CD14-positive monocyte (primary cell): ENCODE data around the gene CELSR3. TPM values are rescaled to one million over a fixed set of nuclear protein-coding genes. Genes with fewer than 3 reads are reported as not detected.

Experiments used
- DNase-seq, 3 donors: peaks; one replicate each; pipeline ENCODE4 v3.0.0-alpha.2; 2011 to 2022
- H2AFZ ChIP-seq: 2 replicates; pipeline ENCODE4 v1.6.0; 2012; ENCODE audit warnings: mild to moderate bottlenecking, low read depth, low read length, inconsistent platforms; ENCODE audit not compliant: insufficient read depth, poor library complexity, severe bottlenecking
- H3K27ac ChIP-seq, 2 donors: 1 replicate in 1 of 2; 2 replicates in 1 of 2; pipeline ENCODE4 v1.5.1; 2012 to 2013; ENCODE audit warnings: low read length in 2 of 2, control low read depth in 1 of 2, inconsistent platforms in 1 of 2, low read depth in 1 of 2, mild to moderate bottlenecking in 1 of 2
- H3K27me3 ChIP-seq, 2 donors: one replicate each; pipeline versions ENCODE4 v1.6.0 to v1.6.1; 2011 to 2013; ENCODE audit warnings: low read length in 2 of 2; ENCODE audit not compliant: control insufficient read depth in 2 of 2, insufficient read depth in 2 of 2
- H3K36me3 ChIP-seq, 2 donors: replicated peaks in 1 of 2; 1 replicate in 1 of 2; 2 replicates in 1 of 2; pipeline versions ENCODE4 v1.5.1 to v1.6.1; 2012 to 2013; ENCODE audit warnings: low read length in 2 of 2, control low read depth in 1 of 2, inconsistent platforms in 1 of 2, mild to moderate bottlenecking in 1 of 2; ENCODE audit not compliant: insufficient read depth in 2 of 2, control insufficient read depth in 1 of 2
- H3K4me1 ChIP-seq, 2 donors: 1 replicate in 1 of 2; 2 replicates in 1 of 2; pipeline versions ENCODE4 v1.5.1 to v1.6.1; 2012 to 2013; ENCODE audit warnings: low read length in 2 of 2, control low read depth in 1 of 2, inconsistent platforms in 1 of 2, mild to moderate bottlenecking in 1 of 2, moderate library complexity in 1 of 2; ENCODE audit not compliant: insufficient read depth in 2 of 2, control insufficient read depth in 1 of 2
- H3K4me2 ChIP-seq: replicated peaks from 2 replicates; pipeline ENCODE3; 2012; ENCODE audit warnings: low read length, moderate library complexity, mild to moderate bottlenecking; ENCODE audit not compliant: poor library complexity, severe bottlenecking; ENCODE audit errors: extremely low read depth
- H3K4me3 ChIP-seq, 3 experiments: fragments of 200-600 bp in 1 of 3; sonication (generic) in 1 of 3; replicated peaks in 1 of 3; 1 replicate in 2 of 3; 2 replicates in 1 of 3; pipeline ENCODE4 v1.5.1; 2011 to 2013; ENCODE audit warnings: low read length in 3 of 3, mild to moderate bottlenecking in 3 of 3, control low read depth in 2 of 3, low read depth in 2 of 3, inconsistent platforms in 1 of 3, moderate library complexity in 1 of 3
- H3K79me2 ChIP-seq: 2 replicates; pipeline ENCODE4 v1.6.0; 2012; ENCODE audit warnings: mild to moderate bottlenecking, control low read depth, inconsistent platforms, low read length, moderate library complexity; ENCODE audit not compliant: insufficient read depth
- H3K9ac ChIP-seq: 2 replicates; pipeline ENCODE4 v1.6.0; 2017; ENCODE audit warnings: low read length, mild to moderate bottlenecking; ENCODE audit not compliant: insufficient read depth, poor library complexity, severe bottlenecking
- H3K9me3 ChIP-seq, 2 donors: replicated peaks in 1 of 2; 1 replicate in 1 of 2; 2 replicates in 1 of 2; pipeline versions ENCODE4 v1.5.1 to v1.6.1; 2012 to 2013; ENCODE audit warnings: low read length in 2 of 2, control low read depth in 1 of 2; ENCODE audit not compliant: control insufficient read depth in 1 of 2, insufficient read depth in 1 of 2
- H4K20me1 ChIP-seq: 2 replicates; pipeline ENCODE4 v1.6.0; 2012; ENCODE audit warnings: mild to moderate bottlenecking, low read length, control low read depth, moderate library complexity; ENCODE audit not compliant: insufficient read depth
- H3K27ac Mint-ChIP-seq, 7 donors: one replicate each; pipeline ENCODE4 v1.8.0; 2020; ENCODE audit warnings: mild to moderate bottlenecking in 7 of 7, mixed read lengths in 7 of 7, moderate library complexity in 6 of 7, inconsistent platforms in 2 of 7
- H3K27me3 Mint-ChIP-seq, 3 donors: one replicate each; pipeline ENCODE4 v1.8.0; 2021 to 2022; ENCODE audit warnings: low read depth in 3 of 3, mild to moderate bottlenecking in 3 of 3, mixed read lengths in 3 of 3, moderate library complexity in 3 of 3, inconsistent platforms in 1 of 3
- H3K36me3 Mint-ChIP-seq, 2 donors: one replicate each; pipeline ENCODE4 v1.8.0; 2020; ENCODE audit warnings: mixed read lengths in 2 of 2, inconsistent platforms in 1 of 2, mild to moderate bottlenecking in 1 of 2
- H3K4me1 Mint-ChIP-seq: one replicate; pipeline ENCODE4 v1.8.0; 2020; ENCODE audit warnings: mild to moderate bottlenecking, mixed read lengths
- H3K4me3 Mint-ChIP-seq, 2 donors: one replicate each; pipeline ENCODE4 v1.8.0; 2020; ENCODE audit warnings: mild to moderate bottlenecking in 2 of 2, mixed read lengths in 2 of 2, moderate library complexity in 1 of 2
- H3K9me3 Mint-ChIP-seq, 7 donors: one replicate each; pipeline ENCODE4 v1.8.0; 2020 to 2022; ENCODE audit warnings: mixed read lengths in 7 of 7, mild to moderate bottlenecking in 6 of 7, moderate library complexity in 6 of 7, inconsistent platforms in 2 of 7
- WGBS: methylation state at CpG from one replicate; pipeline ENCODE4 v1.1.5; 2013; ENCODE audit warnings: missing lambda C conversion rate; ENCODE audit not compliant: insufficient coverage; 5-methylcytosine and 5-hydroxymethylcytosine counted together
- intact Hi-C, 2 donors: fragments of 100-400 bp; cut with micrococcal nuclease; formaldehyde crosslinking; loops; one replicate each; pipeline versions ENCODE4 v1.15.0 to v1.15.1; 2023
- polyA plus RNA-seq, 3 donors: library from polyadenylated mRNA; depleted of rRNA in 1 of 3; unstranded in 2 of 3; stranded (reverse) in 1 of 3; fragments of 300-500 nt in 2 of 3; fragments of >200 nt in 1 of 3; fragmentation: Illumina TruSeq in 2 of 3; gene quantifications; 1 replicate in 2 of 3; 2 replicates in 1 of 3; pipeline ENCODE4 v1.2.3, GENCODE V29; 2012 to 2021
- TF ChIP-seq, protein P1 (sequence below): fragments of 200-600 bp; IDR thresholded peaks from one replicate; pipeline ENCODE4 v1.8.0; 2022; ENCODE audit warnings: antibody characterized with exemption, mild to moderate bottlenecking

Gene CELSR3
- polyA plus RNA-seq, 3 donors, result 0.95 TPM; not detected in 2

DNA sequence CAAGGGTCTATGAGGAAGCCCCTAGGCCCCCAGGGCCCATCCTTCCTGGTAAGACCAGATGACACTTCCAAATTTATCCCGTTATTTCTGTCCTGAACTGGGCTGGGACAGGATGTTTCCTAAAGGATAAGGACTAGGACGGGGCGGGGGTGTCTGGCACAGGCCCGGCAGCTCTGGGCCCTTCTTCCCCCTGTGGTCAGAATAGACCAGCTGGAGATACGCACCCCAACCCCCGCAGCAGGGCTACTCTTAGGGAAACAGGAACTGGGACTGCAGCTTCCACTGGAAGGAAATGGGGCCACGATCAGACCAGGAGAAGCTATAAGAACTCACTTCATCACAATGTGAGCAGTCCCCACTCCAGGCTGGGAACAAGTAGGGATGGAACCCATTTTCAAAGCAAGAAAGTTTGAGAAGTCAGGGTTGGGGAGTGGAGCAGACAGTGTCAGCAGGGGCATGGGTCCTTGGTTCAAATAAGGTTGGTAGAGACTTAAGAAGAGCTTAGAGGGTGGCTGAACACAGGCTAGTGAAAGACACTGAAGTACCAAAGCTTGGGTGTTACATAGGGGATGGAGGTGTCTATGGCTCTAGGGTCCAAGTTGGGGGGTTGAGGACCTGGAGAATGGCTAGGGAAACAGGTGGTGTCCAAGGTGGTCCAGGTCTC, 21.9 kb upstream of the CELSR3 start:
- peaks cover 0 to 1% (median 0%) of the 10 kb centered on the region in 7 donors for H3K9me3 Mint-ChIP-seq
- no peak overlapping the region for H3K9ac ChIP-seq
- H3K27me3 Mint-ChIP-seq, result peaks cover 0 to 6% (median 3%) of the 10 kb centered on the region in 3 donors
- peak overlapping the region in 1 of 2 donors; percentile 51 for H3K27ac ChIP-seq
- peak overlapping the region; percentile 91 to 96 for H3K4me3 Mint-ChIP-seq
- H3K36me3 Mint-ChIP-seq, result peaks cover 40 to 52% of the 10 kb centered on the region in 2 donors
- intact Hi-C loops, result loop anchor here (5.0 to 10.0 kb wide), 4 partner anchors 130 to 410 kb away; partner anchors contain the start of gene PFKFB4 (in 1 of the 2)
- H3K9me3 ChIP-seq, result no peaks in the 10 kb centered on the region
- peak overlapping the region; percentile 61 for H2AFZ ChIP-seq
- H3K27me3 ChIP-seq, result no peaks in the 10 kb centered on the region
- DNase-seq, result peak; percentile 34 to 59 (median 45)
- TF ChIP-seq, protein P1, sequence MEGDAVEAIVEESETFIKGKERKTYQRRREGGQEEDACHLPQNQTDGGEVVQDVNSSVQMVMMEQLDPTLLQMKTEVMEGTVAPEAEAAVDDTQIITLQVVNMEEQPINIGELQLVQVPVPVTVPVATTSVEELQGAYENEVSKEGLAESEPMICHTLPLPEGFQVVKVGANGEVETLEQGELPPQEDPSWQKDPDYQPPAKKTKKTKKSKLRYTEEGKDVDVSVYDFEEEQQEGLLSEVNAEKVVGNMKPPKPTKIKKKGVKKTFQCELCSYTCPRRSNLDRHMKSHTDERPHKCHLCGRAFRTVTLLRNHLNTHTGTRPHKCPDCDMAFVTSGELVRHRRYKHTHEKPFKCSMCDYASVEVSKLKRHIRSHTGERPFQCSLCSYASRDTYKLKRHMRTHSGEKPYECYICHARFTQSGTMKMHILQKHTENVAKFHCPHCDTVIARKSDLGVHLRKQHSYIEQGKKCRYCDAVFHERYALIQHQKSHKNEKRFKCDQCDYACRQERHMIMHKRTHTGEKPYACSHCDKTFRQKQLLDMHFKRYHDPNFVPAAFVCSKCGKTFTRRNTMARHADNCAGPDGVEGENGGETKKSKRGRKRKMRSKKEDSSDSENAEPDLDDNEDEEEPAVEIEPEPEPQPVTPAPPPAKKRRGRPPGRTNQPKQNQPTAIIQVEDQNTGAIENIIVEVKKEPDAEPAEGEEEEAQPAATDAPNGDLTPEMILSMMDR, result no peak
- H3K4me3 ChIP-seq, result peak overlapping the region in 1 of 3 experiments; percentile 97
- peaks cover 26 to 36% of the 10 kb centered on the region in 2 donors for H3K4me1 ChIP-seq
- H3K79me2 ChIP-seq, result peaks cover 14% of the 10 kb centered on the region
- peak overlapping the region; percentile 98 for H3K4me2 ChIP-seq
- H4K20me1 ChIP-seq, result peaks cover 28% of the 10 kb centered on the region
- H3K27ac Mint-ChIP-seq, result peak overlapping the region; percentile 43 to 84 (median 76)
- 3% methylated on average over 4 of the region's 7 CpGs for WGBS
- peaks cover 44% of the 10 kb centered on the region for H3K4me1 Mint-ChIP-seq
- H3K36me3 ChIP-seq, result peaks cover 36 to 54% of the 10 kb centered on the region in 2 donors

DNA sequence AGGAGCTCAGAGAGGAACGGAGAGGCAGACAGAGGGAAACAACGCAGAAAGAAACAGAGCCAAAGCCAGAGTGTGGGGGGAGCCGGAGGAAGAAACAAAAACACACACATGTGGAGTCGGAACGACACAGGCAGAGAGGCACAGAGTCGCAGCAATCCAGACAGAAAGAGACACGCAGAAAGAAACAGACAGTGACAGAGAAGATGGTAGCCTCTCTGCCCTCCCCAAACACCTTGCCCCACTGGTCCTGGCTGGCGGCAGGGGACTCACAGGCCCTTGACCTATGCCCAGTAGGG, 21.3 kb upstream of the CELSR3 start:
- H3K4me3 Mint-ChIP-seq, result peak overlapping the region in 1 of 2 donors; percentile 19
- no peak for DNase-seq
- peaks cover 12% of the 10 kb centered on the region for H3K79me2 ChIP-seq
- no peak overlapping the region for H2AFZ ChIP-seq
- H3K27ac ChIP-seq, result no peak overlapping the region
- peak overlapping the region in 1 of 3 experiments; percentile 97 for H3K4me3 ChIP-seq
- H3K27me3 ChIP-seq, result no peaks in the 10 kb centered on the region
- no peak overlapping the region for H3K27ac Mint-ChIP-seq
- no peaks in the 10 kb centered on the region for H3K9me3 ChIP-seq
- H3K36me3 Mint-ChIP-seq, result peaks cover 36 to 46% of the 10 kb centered on the region in 2 donors
- H4K20me1 ChIP-seq, result peaks cover 22% of the 10 kb centered on the region
- H3K9me3 Mint-ChIP-seq, result peaks cover 0 to 1% (median 0%) of the 10 kb centered on the region in 7 donors
- peaks cover 0 to 6% (median 3%) of the 10 kb centered on the region in 3 donors for H3K27me3 Mint-ChIP-seq
- peaks cover 31 to 42% of the 10 kb centered on the region in 2 donors for H3K4me1 ChIP-seq
- intact Hi-C loops, result loop anchor here (10.0 kb wide), 3 partner anchors 129 to 409 kb away; partner anchors contain the start of gene PFKFB4 (in 1 of the 2)
- WGBS, result 97% methylated on average over 6 of the region's 8 CpGs
- TF ChIP-seq, protein P1, result no peak
- peaks cover 34 to 54% of the 10 kb centered on the region in 2 donors for H3K36me3 ChIP-seq
- H3K4me2 ChIP-seq, result peak overlapping the region; percentile 98
- H3K4me1 Mint-ChIP-seq, result peaks cover 47% of the 10 kb centered on the region
- H3K9ac ChIP-seq, result no peak overlapping the region
